SKM-1 (cell line): ENCODE results near the gene TM9SF3.
"Not testable (repeated sequence)": the region's sequence is repeated elsewhere in the genome, so short reads cannot be mapped to it uniquely, and the experiment has no call there.

Experiments
- DNase-seq: peaks from one replicate; lab custom pipeline; 2025; ENCODE audit not compliant: unreplicated experiment; lab: John Stamatoyannopoulos, UW

Gene TM9SF3

GRCh38 chr10:96600337-96600736 is 13.5 kb upstream of the TM9SF3 start:
- DNase-seq, result no peak

DNA sequence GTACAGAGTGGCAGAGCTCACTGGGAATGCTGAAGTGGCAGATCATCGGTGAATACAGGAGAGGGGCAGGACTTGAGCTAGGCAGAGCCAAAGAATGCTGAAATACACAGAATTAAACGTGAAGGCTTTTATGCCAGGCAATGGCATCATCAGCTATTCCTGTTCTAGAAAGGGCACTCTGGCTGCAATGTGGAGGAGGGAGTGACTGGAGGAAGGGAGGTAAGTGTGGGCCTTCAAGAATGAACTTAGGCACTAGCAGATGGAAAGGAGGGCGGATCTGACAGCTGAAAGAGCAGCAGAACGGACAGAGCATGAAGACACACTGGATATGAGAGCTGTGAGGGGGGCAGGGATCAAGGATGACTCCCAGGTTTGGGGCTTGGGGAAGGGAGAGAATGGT is 12.0 kb upstream of the TM9SF3 start:
- no peak for DNase-seq

DNA sequence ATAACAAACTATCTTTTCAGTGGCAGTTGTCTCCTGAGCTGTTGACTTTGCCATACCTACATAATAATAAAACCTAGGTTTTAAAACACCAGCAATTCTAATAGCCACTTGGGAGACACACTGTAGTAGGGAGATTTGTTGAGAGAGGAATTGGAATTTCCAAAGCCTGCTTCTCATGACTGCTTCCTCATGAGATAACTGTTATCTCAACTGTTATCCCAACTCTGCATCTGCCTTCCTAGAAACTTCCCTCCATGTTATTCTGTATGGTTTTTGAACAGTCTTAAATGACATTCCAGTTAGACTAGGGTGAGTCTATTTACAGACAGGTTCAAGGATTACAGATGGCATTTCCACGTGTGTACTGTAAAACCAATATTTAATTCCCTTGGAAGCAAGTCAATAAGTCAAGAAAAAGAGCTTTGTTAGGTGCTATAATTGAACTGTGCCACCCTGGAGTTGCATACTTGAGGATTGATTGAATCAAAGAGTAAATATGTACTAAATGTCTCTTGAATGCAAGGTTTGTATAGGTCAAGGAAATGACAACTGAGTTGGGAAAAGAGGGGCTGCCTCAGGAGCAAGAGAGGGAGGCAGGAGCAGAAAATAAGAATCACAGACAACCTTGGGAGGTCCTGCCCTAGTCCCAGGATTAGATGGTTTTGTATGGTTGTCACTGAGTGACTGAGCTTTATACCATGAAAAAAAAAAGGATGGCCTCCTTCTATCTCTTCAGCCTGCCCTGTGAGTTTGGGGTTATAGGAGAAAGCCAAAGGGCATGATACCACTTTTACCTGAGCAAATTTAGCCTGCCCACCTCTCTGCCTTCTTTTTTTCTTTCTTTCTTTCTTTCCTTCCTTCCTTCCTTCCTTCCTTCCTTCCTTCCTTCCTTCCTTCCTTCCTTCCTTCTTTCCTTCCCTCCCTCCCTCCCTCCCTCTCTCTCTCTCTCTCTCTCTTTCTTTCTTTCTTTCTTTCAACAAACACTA is 9.9 kb upstream of the TM9SF3 start:
- no peak for DNase-seq

DNA sequence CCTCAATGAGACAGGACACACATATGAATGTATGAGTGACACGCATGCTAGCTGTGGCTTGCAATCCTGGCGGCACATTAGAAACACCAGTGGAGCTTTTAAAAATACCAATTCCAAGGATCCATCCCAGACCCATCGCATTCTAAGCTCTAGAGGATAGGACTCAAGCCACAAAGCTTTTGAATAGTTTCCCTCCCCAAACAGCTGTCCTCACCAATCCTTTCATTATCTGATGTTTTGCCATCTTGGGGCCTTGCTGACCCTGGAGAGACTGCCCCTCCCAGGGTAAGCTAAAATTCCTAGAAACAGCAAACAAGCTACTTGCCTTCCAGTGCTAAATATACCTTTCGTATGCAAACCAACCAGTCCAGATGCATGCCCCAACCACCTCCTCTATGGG is 8.9 kb upstream of the TM9SF3 start:
- no peak for DNase-seq

GRCh38 chr10:96591946-96592345 is 5.1 kb upstream of the TM9SF3 start:
- DNase-seq, result no peak

- DNase-seq, result no peak
Observed at GRCh38 chr10:96588616-96589419, 2.0 kb upstream of the TM9SF3 start.

DNA sequence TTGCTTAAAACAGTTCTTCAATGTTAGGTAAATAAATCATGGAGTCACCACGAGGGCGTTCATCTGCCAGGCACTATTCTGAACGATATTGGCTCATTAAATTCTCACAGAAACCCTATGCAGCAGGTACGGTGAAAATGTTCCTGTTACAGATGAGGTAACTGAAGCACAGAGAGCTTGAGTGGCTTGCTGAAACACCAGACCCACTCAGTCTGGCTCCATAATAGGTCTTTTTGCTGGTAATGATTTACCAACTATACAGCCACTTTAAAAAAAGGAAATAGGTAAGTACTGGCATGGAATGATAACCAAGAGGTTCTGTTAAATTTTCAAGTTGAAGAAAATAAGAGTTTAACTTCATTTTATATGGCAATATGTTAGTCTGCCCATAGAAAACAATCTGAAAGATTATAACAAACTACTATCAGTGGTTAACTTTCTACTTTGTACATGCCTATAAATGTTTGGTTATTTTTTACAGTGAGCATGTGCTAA is 1.3 kb upstream of the TM9SF3 start:
- no peak for DNase-seq

- DNase-seq, result peak; percentile 28
Observed at GRCh38 chr10:96587264-96588059, 650 bp upstream of the TM9SF3 start.

- DNase-seq, result no peak
Observed at GRCh38 chr10:96585736-96586418, 935 bp downstream of the TM9SF3 start.

DNA sequence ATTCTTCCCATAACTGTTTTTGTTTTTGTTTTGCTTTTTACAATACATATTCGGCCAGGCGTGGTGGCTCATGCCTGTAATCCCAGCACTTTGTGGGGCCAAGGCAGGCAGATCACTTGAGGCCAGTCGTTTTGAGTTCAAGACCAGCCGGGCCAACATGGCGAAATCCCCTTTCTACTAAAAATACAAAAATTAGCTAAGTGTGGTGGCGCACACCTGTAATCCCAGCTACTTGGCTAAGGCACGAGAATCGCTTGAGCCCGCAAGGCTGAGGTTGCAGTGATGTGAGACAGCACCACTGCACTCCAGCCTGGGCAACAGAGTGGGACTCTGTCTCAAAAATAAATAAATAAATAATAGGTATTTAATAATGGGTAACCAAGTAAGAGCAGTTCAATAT is 2.3 kb downstream of the TM9SF3 start:
- no peak for DNase-seq

DNA sequence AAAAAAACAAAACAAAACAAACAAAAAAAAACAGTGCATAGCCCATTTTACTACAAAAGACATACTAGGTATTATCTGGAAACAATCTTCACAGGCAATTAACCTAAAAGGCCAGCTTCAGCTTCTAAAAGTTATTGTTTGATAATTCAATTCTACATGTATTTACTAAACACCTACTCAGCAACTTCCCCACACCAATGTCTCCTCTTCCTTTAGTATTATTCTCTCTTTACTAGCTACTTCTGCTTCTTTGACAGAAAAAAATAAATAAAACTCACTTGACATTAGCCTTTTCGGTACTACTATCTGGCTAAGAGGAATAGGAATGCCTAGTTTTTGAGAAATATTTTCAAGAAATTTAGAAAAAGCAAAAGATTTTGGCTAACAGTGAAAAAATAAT is 2.8 kb downstream of the TM9SF3 start:
- DNase-seq, result no peak

DNA sequence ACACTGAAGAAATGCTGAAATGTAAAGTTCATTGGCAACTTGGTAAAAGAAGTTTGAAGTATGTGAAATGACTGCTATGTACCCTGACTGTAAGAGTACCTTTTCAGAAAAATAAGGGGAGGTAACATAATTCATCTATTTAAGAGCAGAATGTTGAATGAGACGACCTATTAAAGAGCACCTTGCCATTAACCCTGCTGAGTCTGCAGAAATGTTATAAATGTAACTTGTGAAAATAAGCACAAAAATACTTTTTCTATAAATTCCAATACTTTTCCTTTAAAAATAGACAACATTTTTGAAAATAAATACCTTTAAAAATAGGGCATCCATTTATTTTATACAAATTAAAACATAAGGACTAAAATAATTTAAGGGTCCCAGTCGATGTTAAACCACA is 7.7 kb downstream of the TM9SF3 start:
- DNase-seq, result no peak

DNA sequence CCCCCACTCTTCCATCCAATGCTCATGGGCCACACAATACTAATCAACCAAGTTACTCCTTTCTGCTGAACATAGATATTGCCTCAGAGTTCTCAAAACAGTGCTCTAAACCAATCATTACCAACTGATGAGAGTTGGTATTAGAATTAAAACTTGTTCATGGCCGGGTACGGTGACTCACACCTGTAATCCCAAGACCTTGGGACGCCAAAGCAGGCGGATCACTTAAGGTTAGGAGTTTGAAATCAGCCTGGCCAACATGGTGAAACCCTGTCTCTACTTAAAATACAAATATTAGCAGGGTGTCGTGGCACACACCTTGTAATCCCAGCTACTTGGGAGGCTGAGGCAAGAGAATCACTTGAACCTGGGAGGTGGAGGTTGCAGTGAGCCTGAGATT is 8.2 kb downstream of the TM9SF3 start:
- no peak for DNase-seq

DNA sequence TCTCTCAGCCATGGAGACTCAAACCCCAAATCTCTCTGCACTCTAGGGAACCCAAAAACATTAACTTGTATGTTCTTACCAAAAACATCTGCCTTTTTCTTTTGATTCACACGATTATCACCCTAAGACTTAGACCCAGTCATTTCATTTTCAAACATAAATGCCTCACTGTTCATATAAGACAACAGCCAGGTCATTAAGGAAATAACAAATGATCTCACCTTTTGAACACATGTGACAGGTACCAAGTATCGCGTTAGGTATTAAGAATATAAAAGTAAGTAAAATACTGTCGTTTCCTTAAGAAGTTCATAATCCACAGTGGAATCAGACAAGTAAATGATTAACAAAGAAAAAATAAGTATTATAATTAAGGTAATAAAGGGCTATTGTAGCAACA is 8.8 kb downstream of the TM9SF3 start:
- DNase-seq, result no peak

DNA sequence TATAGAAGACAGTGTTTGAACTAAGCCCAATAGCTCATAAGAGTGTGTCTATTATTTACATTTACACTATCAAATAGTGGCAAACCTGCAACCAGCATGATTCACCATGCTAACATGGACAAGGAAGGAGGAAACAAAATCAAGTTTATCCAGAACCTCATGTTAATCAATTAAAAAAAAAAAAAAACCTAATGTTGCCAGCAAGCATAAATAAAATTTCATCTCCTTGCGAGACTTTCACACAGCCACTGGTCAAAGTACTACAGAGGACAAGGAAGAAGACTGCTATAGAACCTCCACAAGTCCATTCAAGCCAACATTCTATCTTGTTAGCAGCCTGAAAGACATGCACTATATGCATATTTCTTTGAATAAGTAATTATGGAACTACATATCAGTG is 9.7 kb downstream of the TM9SF3 start:
- DNase-seq, result no peak

DNA sequence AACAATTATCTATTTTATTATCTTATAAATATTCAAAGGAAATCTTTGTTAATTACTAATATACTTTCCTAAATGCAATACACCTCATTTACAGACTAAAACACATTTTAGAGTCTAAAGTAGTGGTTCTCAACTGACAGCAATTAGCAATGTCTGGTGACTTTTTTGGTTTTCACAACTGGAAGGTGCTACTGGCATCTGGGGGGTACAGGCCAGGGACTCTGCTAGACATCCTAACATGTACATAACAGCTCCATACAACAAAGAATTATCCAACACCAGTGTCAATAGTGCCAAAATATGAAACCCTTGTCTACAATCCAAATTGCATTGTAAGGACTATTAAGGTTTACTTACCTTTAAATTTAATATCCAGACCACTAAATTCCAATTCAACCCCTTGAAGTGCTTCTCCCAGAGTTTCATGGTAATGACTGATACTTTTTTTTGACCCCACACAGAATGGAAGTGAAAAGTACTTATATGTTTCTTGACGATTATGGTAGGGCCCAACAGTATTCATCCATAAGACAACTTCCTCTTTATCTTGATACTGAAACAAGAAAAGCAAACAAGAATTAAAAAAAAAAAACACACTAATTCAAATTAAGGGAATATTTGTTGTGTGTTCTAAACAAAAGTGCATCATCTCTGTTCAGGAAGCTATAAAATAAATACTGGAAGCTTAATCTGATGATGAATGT is 10.4 kb downstream of the TM9SF3 start:
- DNase-seq, result no peak

DNA sequence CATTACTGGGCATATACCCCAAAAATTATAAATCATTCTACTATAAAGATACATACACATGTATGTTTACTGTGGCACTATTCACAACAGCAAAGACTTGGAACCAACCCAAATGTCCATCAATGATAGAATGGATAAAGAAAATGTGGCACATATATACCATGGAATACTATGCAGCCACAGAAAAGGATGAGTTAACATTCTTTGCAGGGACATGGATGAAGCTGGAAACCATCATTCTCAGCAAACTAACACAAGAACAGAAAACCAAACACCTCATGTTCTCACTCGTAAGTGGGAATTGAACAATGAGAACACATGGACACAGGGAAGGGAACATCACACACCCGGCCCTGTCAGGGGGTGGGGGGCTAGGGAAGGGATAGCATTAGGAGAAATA is 12.2 kb downstream of the TM9SF3 start:
- not testable (repeated sequence) for DNase-seq

DNA sequence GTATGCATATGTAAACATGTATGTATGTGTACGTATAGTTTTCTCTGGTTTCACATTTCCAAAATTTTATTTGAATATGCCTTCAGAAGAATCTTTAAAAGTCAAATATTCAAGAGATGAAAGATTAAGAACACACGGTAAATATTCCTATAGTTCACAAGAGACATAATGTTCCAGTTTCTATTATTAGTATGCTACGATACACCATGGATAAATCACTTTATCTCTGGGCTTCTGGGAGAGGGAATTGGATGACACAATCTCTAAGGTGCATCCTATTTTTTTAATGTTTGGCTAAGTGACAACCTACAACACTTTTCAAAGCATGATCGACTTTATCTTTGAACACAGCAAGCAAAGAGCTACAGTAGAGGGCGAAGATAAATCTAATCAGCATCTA is 13.8 kb downstream of the TM9SF3 start:
- DNase-seq, result no peak

- DNase-seq, result no peak
Observed at GRCh38 chr10:96570983-96571964, 15.5 kb downstream of the TM9SF3 start.
